RWPE1 (cell line): ENCODE data around the gene PTPRD.

Experiments
- CTCF ChIA-PET: fragments of 350-600 bp; sonication (Branson Sonifier 250); formaldehyde crosslinking; extraction: SDS; loops from one replicate; lab custom pipeline; 2021; lab: Yijun Ruan, JAX
- POLR2A ChIA-PET: fragments of 400-600 bp; formaldehyde crosslinking; extraction: SDS; loops from one replicate; lab custom pipeline; 2020; ENCODE audit warnings: antibody characterized with exemption; ENCODE audit not compliant: low non-redundant PET; lab: Yijun Ruan, JAX
- DNase-seq: peaks from one replicate; pipeline ENCODE4 v3.0.0; 2012; ENCODE audit warnings: low spot score
- H3K27ac ChIP-seq: fragments of 450-650 bp; 2 replicates; pipeline ENCODE4 v1.5.1; 2017
- TF ChIP-seq, protein P1 (sequence below): fragments of 450-650 bp; conservative IDR thresholded peaks from 2 replicates; pipeline ENCODE4 v1.5.1; 2017; ENCODE audit warnings: low read depth, mild to moderate bottlenecking

Gene PTPRD

GRCh38 chr9:10080012-10080411 lies 532.8 kb downstream of the PTPRD start:
- no peak overlapping the region for H3K27ac ChIP-seq
- TF ChIP-seq, protein P1, sequence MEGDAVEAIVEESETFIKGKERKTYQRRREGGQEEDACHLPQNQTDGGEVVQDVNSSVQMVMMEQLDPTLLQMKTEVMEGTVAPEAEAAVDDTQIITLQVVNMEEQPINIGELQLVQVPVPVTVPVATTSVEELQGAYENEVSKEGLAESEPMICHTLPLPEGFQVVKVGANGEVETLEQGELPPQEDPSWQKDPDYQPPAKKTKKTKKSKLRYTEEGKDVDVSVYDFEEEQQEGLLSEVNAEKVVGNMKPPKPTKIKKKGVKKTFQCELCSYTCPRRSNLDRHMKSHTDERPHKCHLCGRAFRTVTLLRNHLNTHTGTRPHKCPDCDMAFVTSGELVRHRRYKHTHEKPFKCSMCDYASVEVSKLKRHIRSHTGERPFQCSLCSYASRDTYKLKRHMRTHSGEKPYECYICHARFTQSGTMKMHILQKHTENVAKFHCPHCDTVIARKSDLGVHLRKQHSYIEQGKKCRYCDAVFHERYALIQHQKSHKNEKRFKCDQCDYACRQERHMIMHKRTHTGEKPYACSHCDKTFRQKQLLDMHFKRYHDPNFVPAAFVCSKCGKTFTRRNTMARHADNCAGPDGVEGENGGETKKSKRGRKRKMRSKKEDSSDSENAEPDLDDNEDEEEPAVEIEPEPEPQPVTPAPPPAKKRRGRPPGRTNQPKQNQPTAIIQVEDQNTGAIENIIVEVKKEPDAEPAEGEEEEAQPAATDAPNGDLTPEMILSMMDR: no peak
- ChIA-PET CTCF (no interaction called here), POLR2A (no interaction called here)
- DNase-seq: no peak

- POLR2A ChIA-PET: no interaction called here
- no peak for DNase-seq
- TF ChIP-seq, protein P1: no peak
- CTCF ChIA-PET: no interaction called here
- no peak overlapping the region for H3K27ac ChIP-seq
These were observed 533.4 kb downstream of the PTPRD start for GRCh38 chr9:10079284-10079964.

- DNase-seq: no peak
- TF ChIP-seq, protein P1: no peak
- ChIA-PET CTCF (no interaction called here), POLR2A (no interaction called here)
- H3K27ac ChIP-seq: no peak overlapping the region
These were observed 541.2 kb downstream of the PTPRD start for GRCh38 chr9:10071579-10071978.

DNA sequence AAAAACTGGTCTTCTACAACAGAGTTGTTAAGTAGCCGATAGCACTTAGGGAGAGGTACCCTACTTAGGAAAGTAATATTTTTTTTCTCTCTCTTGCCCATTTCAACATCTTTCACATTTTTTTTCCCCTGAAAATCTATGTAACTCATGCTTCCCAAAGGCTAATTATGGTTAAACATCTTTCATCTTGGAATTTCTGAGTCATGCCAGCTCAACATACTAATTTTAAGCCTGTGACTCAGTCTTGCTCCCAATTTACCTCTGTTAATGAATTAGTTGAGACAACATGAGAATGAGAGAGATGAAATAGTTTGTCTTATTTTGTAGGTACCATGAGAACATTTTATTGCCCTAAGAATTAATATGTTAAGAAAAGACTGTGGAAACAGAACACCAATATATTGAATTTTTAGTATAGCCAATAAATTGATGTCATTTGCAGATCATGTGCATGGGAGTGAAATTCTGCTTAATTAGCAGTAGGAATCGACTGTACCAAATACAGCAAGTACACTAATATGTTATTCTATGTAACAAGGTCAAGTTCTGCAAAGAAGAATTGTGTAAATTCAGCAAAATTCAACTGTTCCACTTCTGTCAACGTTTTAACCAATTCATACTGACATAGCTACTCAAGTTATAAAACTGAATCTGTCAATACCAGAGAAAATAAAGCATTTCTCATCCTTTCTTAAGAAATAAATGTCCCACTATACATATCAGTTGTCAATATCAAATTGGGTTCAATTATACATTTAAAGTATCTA lies 550.0 kb downstream of the PTPRD start:
- TF ChIP-seq, protein P1: no peak
- peak; percentile 1 for DNase-seq
- ChIA-PET POLR2A (no interaction called here), CTCF (interaction anchor here (0.7 kb wide), 1 partner anchor 1692 kb away, joined by 3 read pairs; no protein-coding TSS in a partner anchor)
- H3K27ac ChIP-seq: no peak overlapping the region

- TF ChIP-seq, protein P1: no peak
- ChIA-PET POLR2A (no interaction called here), CTCF (interaction anchor here (0.6 to 1.8 kb wide), 2 partner anchors 13 to 296 kb away, joined by 3 to 9 read pairs; no protein-coding TSS in a partner anchor)
- no peak overlapping the region for H3K27ac ChIP-seq
- peak; percentile 38 for DNase-seq
These were observed 553.8 kb downstream of the PTPRD start for GRCh38 chr9:10059044-10059443.

GRCh38 chr9:10055886-10056395 lies 556.9 kb downstream of the PTPRD start:
- no peak overlapping the region for H3K27ac ChIP-seq
- ChIA-PET CTCF (no interaction called here), POLR2A (no interaction called here)
- TF ChIP-seq, protein P1: no peak
- no peak for DNase-seq
